PFSK-1 (cell line): ENCODE data around the gene PLEKHG4.

Source experiments
- FOXP2 ChIP-seq: optimal IDR thresholded peaks from 2 replicates; pipeline ENCODE3; 2011; ENCODE audit warnings: borderline replicate concordance, control low read depth, inconsistent platforms; ENCODE audit not compliant: insufficient read depth; ENCODE audit errors: extremely low read length, extremely low read depth
- POLR2AphosphoS5 ChIP-seq: IDR thresholded peaks from 2 replicates; pipeline ENCODE4 v1.6.1; 2012; ENCODE audit warnings: low read depth, mild to moderate bottlenecking, control low read depth, low read length, moderate library complexity
- REST ChIP-seq, 2 experiments: IDR thresholded peaks; 2 replicates each; pipeline versions ENCODE4 v1.6.1 to v1.8.0; 2011 to 2012; ENCODE audit warnings: low read depth in 2 of 2, low read length in 2 of 2, control low read depth in 1 of 2, inconsistent platforms in 1 of 2, mild to moderate bottlenecking in 1 of 2, moderate library complexity in 1 of 2; ENCODE audit not compliant: insufficient read depth in 1 of 2
- SIN3A ChIP-seq: IDR thresholded peaks from 2 replicates; pipeline ENCODE4 v1.6.1; 2012; ENCODE audit warnings: mild to moderate bottlenecking, low read length, moderate library complexity, borderline replicate concordance; ENCODE audit not compliant: insufficient read depth
- TAF1 ChIP-seq: IDR thresholded peaks from 2 replicates; pipeline ENCODE4 v1.6.1; 2012; ENCODE audit warnings: low read length, control low read depth, borderline replicate concordance; ENCODE audit not compliant: insufficient read depth

Gene PLEKHG4

GRCh38 chr16:67269766-67270165 lies 9.6 kb upstream of the PLEKHG4 start:
- TF ChIP-seq REST (IDR thresholded peaks at IDR 0.05; ENCODE audit: insufficient read depth in 1 of 2, low read depth in 2 of 2, low read length in 2 of 2) (no peak), FOXP2 (no peak), SIN3A (no peak), TAF1 (no peak), POLR2AphosphoS5 (no peak)

- TF ChIP-seq POLR2AphosphoS5: no peak
- no peak for TF ChIP-seq SIN3A
- no peak for TF ChIP-seq REST (IDR thresholded peaks at IDR 0.05; ENCODE audit: insufficient read depth in 1 of 2, low read depth in 2 of 2, low read length in 2 of 2)
- TF ChIP-seq TAF1: no peak
- no peak for TF ChIP-seq FOXP2
Observed at GRCh38 chr16:67270931-67271338, 8.4 kb upstream of the PLEKHG4 start.

GRCh38 chr16:67271446-67271845 lies 7.9 kb upstream of the PLEKHG4 start:
- TF ChIP-seq TAF1 (no peak), REST (IDR thresholded peaks at IDR 0.05; ENCODE audit: insufficient read depth in 1 of 2, low read depth in 2 of 2, low read length in 2 of 2) (no peak), FOXP2 (no peak), SIN3A (no peak), POLR2AphosphoS5 (no peak)

GRCh38 chr16:67275321-67275720 lies 4.0 kb upstream of the PLEKHG4 start:
- TF ChIP-seq FOXP2 (no peak), SIN3A (no peak), POLR2AphosphoS5 (no peak), TAF1 (no peak), REST (IDR thresholded peaks at IDR 0.05; ENCODE audit: insufficient read depth in 1 of 2, low read depth in 2 of 2, low read length in 2 of 2) (no peak)

- no peak for TF ChIP-seq REST (IDR thresholded peaks at IDR 0.05; ENCODE audit: insufficient read depth in 1 of 2, low read depth in 2 of 2, low read length in 2 of 2)
- no peak for TF ChIP-seq FOXP2
- no peak for TF ChIP-seq SIN3A
- no peak for TF ChIP-seq POLR2AphosphoS5
- TF ChIP-seq TAF1: no peak
Observed at GRCh38 chr16:67277294-67277998, 1.9 kb upstream of the PLEKHG4 start.
